Hepatocyte (in vitro differentiated cells): ENCODE data around the gene THSD4.

Experiments used
- CTCF ChIP-seq: fragments of 200-600 bp; sonication (generic); IDR thresholded peaks from 2 replicates; pipeline ENCODE4 v1.5.1; 2016; ENCODE audit warnings: antibody characterized with exemption, mild to moderate bottlenecking; ENCODE audit not compliant: poor library complexity
- EZH2 ChIP-seq: fragments of 200-600 bp; sonication (generic); IDR thresholded peaks from 2 replicates; pipeline ENCODE4 v1.6.1; 2016; ENCODE audit warnings: antibody characterized with exemption, mild to moderate bottlenecking, borderline replicate concordance
- EZH2phosphoT487 ChIP-seq: fragments of 200-600 bp; sonication (generic); IDR thresholded peaks from one replicate; pipeline ENCODE4 v1.6.1; 2018; ENCODE audit warnings: antibody characterized with exemption, mild to moderate bottlenecking, low read depth, moderate library complexity; ENCODE audit not compliant: unreplicated experiment, severe bottlenecking

DNA sequence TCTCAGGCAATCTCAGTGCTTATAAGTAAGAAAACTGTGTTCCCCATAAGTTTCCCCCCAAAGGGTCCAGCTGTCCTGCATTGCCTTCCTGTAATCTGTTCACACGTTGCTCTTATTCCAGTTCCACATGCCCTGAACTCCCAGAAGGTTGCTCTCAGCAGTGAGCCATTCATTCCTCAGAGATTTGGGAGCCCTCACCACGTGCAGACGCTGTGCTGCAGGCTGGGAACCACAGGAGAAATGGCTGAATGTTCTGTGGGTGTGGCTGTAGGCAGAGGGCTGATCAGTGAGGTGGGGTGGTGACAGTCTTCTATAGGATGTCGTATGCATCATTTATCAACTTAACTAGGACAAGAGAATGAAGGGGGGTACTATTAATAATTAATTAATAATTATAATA lies 3.3 kb upstream of the THSD4 start:
- TF ChIP-seq CTCF = no peak
- TF ChIP-seq EZH2 = no peak
- TF ChIP-seq EZH2phosphoT487 = no peak
